Stimulated activated CD8-positive, alpha-beta memory T cell treated with anti-CD3 and anti-CD28 coated beads, Interleukin-7, amount 100 ng/mL, for 24 hours (primary cell): ENCODE data around the gene ENDOG.
"Not testable (repeated sequence)": the region's sequence is repeated elsewhere in the genome, so short reads cannot be mapped to it uniquely, and the experiment has no call there.

Experiments used
- DNase-seq: peaks from one replicate; pipeline ENCODE4 v3.0.0-alpha.2; 2020; ENCODE audit warnings: low read depth

Gene ENDOG

DNA sequence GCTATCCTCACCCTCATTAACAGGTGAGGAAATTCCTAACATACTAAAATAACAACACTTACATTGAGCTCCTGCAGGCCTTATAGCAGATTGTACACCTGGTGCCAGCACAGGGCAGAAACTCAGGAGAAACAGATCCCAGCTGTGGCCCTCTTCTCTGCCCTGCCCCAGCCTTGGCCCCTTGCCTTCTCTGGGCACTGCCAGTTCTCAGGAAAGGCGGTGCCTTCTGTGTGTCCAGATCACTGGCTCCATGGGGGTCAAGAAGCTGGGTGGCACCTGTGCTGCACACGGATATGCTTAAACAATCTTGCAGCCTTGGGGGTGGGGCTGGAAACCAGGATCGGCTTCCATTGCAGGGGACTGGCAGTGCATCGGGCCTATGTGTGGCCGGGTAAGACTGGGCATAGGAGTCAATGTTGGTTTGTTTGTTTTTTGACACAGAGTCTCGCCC, 44.1 kb downstream of the ENDOG start:
- no peak for DNase-seq

DNA sequence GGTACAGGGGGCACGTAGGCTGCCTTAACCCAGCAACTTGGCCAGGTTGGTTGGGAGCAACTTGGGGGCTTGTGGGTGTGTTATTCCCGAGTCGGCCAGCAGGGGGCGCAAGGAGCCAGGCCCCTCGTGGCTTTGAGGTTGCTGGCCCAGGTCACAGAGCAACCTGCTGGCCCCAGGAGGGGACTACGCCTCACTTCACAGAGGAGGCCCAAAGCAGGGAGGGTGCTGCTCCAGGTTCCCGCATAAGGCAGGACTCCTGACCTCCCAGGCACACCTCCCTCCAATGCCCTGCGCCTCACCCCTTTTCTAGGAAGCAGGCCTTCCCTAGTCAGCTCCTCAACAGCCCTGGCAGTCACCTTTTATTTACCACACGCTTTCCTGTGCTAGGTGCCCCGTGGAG, 45.3 kb downstream of the ENDOG start:
- DNase-seq = peak; percentile 78

DNA sequence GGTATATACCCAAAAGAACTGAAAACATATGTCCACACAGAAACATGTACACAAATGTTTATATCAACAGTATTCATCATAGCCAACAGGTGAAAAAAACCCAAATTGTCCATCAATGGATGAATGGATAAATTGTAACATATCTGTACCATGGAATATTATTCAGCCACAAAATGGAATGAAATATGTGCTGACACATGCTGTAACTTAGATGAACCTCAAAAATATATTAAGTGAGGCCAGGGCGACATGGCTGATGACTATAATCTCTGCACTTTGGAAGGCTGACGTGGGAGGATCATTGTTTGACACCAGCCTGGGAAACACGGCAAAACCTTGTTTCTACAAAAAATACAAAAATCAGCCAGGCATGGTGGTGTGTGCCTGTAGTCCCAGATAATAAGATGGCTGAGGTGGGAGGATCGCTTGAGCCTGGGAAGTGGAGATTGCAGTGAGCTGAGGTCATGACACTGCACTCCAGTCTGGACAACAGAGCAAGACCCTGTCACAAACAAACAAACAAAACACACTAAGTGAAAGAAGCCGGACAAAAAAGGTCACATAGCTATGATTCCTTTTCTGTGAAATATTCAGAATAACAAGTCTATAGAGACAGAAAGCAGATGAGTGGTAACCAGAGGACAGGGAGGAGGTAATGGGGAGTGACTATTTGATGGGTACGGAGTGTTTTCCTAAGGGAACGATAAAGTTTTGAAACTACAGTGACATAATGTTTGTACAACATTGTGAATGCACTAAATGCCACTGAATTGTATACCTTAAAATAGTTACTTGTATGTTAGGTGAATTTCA, 52.0 kb downstream of the ENDOG start:
- DNase-seq = no peak

DNA sequence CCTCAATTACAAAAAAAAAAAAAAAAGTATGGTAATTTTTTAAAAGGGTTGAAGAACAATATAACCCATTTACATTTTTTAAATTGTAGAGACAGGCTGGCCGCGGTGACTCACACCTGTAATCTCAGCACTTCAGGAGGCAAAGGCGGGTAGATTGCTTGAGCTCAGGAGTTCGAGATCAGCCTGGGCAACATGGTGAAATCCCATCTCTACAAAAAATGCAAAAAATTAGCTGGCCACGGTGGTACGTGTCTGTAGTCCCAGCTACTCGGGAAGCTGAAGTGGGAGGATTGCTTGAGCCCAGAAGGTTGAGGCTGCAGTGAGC, 52.6 kb downstream of the ENDOG start:
- DNase-seq = not testable (repeated sequence)
